Measurements from ENCODE around the gene NHERF2.

NHERF2 gene

DNA sequence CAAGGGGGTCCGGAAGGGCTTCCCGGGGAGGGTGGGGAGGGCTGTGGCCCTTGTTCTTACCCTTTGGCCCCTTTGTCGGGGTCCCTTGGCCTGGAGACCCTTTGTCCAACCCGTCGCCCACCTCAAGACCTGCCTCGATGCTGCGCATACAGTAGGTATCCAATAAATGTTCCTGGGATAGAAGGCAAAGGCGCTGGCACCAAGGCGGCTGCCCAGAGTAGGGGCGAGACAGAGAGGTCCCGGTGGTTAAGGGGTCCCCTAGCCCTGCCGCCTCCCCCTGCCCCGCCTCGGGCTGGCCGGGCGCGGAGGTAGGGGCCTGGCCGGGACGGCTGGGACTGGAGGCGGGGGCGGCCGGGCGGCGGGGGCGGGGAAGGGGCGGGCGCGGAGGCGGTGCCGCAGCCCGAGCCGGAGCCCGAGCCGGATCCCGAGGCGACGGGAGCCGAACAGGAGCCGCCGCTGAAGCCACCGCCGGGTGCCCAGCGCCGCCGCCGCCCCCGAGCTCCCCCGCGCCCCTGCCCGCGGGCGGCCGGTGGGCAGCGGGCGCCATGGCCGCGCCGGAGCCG, at the start of gene NHERF2:
TSS of gene NHERF2 (plus strand) at position 442 of the 563 bp plus-strand sequence. CDS start at position 546, 104 bp downstream.
- DNase-seq: no peak

DNA sequence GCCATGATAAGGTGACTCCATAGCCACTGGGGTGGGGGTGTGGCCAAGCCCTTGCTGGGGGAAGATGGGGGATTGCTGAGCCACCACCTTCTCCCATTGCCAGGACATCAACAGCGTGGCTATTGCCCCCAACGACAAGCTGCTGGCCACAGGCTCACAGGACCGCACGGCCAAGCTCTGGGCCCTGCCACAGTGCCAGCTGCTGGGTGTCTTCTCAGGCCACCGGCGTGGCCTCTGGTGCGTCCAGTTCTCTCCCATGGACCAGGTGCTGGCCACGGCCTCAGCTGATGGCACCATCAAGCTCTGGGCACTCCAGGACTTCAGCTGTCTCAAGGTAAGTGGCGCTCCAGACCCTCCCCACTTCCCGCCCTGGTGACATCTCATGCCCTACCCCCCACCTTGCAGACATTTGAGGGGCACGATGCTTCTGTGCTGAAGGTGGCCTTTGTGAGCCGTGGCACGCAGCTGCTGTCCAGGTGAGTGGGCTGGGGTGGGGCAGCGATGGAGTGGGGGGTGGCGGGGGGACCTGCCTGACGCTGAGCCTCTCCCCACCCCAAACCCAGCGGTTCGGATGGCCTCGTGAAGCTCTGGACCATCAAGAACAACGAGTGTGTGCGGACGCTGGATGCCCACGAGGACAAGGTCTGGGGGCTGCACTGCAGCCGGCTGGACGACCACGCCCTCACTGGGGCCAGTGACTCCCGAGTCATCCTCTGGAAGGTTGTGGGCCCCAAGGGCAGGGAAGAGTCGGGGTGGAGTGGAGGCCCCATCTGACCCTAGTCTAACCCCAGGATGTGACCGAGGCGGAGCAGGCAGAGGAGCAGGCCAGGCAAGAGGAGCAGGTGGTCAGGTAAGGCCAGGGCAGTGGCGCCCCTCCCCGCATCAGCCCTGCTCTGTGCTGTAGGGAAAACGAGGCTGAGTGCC, 49.5 kb upstream of the NHERF2 start:
- no peak for DNase-seq

DNA sequence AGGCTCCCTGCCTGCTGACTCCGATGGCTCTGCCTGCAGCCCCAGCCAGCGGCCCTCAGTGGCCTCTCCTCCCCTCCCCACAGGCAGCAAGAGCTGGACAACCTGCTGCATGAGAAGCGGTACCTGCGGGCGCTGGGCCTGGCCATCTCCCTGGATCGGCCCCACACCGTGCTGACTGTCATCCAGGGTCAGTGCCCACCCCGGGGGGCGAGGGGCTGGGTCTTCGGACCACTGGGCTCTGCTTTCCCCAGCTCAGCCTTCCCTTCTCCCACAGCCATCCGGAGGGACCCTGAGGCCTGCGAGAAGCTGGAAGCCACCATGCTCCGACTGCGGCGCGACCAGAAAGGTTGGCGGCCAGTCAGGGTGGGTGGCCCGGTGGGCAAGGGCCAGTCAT, 48.8 kb upstream of the NHERF2 start:
- DNase-seq: no peak

DNA sequence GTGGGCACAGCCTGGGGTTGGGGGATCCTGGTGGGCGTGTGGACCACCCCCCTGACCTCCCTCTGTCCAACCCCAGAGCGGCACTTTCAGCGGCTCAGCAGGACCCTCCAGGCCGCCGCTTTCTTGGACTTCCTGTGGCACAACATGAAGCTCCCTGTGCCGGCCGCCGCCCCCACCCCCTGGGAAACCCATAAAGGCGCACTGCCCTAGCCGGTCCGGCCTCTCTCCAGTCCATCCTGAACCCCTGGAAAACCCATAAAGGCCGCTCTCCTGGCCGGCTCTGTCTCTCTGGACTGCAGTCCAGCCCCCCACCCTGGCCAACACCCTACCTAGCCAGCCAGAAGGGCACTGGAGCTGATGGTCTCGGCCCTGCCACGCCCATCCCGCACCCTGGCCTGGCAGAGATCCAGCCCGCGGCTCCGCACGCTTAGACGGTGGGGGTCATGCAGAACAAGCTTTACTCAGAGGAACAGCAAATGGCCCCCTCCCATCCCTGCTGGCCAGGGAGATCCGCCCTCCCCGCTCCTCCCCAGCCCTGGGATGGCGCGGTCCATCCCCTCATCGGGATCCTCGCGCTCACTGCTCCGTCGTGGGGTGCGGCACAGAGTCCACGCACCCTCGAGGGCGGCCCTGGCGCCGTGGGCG, 48.1 kb upstream of the NHERF2 start:
- no peak for DNase-seq

DNA sequence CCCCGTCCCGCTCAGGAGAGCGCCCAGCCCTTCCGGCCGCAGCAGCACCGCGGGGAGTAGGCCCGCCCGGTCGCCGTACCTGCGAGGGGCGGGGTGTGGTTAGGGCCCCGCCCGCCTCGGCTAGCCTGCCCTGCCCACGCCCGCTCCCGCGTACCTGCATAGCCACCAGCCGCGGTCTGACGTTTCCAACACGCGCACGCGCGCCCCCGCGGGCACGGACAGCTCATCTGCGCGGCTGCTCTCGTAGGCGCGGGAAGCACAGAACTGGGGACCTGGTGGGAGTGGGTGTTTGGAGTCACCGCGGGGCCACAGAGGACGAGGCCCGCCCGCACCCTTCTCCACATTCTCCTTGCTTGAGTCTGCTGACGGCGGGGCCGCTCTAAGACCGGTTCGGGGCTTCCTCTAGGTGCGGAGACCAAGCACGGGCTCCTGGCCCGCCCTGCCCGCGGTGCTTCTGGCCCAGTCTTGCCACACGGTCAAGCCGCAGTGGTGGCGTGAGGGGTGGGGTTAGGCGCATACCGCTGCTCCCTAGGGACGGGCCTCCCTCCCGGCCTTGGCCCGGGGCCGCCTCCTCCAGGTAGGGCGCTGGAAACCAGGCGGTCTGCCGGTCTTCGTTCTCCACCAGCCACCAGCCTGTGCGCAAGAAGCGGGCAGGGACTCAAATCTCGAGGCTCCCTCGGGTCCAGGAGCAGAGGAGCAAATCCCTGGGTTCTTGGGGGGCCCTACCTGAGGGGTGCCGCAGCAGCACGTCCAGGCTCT, 47.3 kb upstream of the NHERF2 start:
- DNase-seq: peak; percentile 47

DNA sequence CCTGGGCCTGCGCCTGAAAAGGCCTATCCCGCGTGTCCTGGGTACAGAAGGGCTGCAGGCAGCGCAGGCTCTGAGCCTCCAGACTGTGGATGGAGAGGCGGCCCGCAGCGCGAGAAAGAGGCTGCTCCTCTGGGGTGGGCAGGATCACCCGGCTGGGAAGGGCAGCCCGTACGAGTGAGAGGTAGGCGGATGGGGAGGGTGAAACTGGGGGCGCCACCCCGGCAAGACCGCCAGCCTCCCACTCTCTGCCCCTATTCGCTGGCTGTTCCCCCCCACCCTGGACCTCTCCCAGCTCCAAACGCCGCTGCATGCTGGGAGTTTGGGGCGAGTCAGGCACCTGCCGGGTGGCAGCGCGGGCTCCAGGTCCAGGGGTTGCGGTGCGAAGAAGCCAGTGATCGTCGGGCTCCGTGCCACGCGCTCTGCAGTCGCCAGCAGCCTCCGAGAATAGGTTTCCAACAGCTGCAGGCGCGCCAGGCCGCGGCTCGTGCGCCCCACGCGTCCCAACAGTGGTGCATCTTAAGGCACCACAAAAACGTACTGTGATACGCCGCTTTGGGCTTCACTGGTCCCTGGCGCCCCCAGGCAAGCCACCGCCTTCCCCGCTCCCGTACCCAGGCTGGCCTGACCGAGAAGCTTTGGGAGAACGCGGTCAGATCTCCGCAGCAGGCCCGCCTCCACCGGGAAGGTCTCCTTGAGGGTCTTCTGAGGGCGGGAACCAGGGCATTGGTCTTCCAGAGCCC, 46.5 kb upstream of the NHERF2 start:
- DNase-seq: no peak

DNA sequence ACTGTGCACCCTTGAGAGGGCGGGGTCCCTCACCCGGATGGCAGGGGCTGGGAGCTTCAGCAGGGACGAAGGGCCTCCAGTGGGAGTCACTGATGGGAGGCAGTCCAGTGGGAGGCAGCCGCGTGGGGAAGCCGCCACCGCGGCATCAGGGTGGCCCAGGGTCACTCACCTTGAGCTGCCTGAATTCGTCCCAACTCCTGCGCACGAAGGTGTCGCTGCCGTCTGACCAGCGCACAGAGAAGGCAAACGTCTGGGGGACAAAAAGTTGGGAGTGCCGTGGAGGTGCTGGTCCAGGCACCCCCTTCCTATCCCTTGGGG, 46.0 kb upstream of the NHERF2 start:
- no peak for DNase-seq

DNA sequence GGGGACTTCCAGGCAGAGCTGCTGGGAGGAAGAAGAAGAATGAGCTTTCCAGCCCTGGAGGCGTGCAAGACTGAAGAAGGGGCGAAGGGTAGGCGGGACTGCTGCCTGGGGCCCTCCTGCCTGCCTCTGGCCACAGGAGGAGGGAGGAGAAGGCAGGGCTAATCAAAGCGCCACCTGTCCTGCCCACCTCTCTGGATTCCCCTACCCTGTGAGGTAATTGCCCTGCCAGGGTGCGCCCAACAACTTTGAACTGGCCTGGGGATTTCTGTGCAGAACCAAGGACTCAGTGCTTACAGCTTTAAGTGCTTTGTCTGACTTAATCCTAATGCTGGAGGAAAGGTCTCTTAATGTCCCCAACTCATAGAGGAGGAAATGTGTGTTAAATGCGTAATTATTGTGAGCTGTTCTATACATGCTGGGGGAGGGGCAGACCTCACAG, 45.3 kb upstream of the NHERF2 start, which contains the start of gene NOXO1:
TSS of gene NOXO1 (minus strand) at position 72 of the 439 bp plus-strand sequence. CDS start 290 bp downstream, outside the sequence.
- no peak for DNase-seq

DNA sequence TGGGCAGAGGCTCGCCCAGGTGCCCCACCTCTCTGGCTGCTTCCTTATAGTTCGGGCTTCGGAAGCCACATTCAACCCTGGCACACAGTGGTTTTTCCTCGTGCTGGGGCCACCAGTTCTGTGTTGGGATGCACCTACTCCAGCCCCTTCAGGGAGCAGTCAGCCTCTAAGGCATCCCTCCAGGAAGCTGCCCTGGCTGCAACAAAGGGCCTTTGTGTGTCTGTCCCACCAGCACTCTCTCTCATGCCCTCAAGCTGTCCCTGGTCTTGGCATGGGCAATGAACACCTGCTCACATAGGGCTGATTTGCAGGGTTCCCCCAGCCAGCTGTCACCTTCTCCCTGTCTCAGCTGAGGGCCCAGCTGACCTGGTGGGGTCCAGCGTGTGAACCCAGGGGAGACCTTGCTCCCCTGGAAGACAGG, 44.7 kb upstream of the NHERF2 start:
- DNase-seq: no peak

DNA sequence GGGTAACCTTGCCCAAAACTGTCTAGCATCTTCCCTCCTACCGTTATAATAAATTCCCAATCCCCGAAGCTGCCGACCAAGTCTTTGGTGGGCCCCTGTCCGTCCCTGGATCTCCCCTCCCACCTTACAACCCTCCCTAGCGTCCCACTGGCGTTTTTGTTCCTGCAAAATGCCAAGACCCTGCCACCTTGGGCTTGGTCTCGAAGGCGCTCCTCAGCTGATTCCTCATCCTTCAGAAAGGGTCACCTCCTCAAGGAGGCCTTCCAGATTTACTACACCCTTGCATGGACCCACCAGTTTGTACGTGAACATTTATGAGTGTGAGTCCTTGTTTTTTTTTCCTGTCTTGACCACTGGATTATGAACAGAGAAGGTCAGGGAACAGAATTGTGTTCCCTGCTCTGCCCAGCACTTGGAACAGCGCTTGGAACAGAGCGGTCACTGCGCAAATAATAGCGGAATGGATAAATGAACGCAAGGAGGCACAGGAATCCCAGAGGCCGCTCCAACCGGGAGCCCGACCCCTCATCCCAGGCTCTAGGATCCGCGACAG, 43.6 kb upstream of the NHERF2 start:
- no peak for DNase-seq

DNA sequence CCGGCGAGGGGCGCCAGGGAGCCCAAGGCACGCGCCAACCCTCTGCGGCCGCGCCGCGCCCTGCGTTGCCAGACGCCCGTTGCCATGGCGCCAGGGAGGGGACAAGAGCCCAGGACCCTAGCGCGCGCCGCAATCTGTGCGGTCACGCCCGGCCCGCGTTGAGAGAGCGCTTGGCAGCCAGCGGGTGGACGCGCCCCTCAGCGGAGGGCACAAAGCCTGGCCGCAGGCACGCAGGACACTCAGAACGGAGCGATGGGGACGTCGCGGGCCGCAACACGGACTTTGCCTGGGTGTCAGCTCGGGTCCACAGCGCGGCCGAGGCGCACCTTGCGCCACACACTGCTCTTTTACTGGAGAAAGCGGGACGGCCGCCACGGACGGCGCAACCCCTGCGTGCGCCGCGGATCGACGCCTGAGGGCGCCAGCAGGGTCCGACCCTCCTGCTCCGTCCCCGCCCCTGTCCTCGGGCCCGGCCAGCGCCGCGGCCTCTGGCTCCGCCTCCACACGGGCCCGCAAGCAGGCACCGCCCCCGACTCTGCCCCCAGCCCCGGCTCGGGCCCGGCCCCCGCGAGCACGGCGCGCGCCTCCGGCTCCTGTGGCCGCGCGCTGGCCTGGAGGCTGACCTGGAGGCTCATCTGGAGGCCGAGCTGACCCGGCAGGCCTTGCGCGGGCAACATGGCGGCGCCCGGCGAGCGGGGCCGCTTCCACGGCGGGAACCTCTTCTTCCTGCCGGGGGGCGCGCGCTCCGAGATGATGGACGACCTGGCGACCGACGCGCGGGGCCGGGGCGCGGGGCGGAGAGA, 43.0 kb upstream of the NHERF2 start, which contains the start of gene GFER:
TSS of gene GFER (plus strand) at position 650 of the 803 bp plus-strand sequence. CDS start at position 676, 26 bp downstream.
- DNase-seq: peak; percentile 70

DNA sequence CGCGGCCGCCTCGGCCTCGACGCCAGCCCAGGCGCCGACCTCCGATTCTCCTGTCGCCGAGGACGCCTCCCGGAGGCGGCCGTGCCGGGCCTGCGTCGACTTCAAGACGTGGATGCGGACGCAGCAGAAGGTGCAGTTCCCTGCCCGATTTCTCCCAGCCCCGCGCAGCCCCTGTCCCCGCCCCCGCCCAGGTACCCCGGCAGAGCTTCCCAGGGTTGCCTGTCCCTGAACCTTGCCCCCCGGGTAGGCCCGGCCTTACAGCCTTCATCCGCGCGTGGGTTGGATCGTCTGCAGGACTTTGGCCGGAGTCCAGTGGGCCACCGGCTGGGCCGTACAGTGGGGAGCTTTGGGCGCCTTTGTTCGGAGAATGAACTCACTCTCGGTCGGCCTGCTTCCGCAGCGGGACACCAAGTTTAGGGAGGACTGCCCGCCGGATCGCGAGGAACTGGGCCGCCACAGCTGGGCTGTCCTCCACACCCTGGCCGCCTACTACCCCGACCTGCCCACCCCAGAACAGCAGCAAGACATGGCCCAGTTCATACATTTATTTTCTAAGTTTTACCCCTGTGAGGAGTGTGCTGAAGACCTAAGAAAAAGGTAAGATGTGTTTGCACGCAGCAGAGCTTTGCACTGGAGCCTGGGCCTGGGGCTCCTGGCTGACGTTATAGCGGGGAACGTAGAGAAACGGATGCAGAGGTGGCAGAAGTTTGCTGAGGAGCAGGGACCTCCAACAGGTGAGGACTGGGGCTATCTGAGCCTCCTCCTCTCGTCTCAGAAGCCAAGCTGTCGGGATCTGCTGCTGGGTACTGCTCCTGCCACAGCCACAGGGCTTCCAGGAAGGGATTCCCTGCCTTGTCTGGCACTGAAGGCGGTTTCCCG, 42.1 kb upstream of the NHERF2 start:
- DNase-seq: no peak

DNA sequence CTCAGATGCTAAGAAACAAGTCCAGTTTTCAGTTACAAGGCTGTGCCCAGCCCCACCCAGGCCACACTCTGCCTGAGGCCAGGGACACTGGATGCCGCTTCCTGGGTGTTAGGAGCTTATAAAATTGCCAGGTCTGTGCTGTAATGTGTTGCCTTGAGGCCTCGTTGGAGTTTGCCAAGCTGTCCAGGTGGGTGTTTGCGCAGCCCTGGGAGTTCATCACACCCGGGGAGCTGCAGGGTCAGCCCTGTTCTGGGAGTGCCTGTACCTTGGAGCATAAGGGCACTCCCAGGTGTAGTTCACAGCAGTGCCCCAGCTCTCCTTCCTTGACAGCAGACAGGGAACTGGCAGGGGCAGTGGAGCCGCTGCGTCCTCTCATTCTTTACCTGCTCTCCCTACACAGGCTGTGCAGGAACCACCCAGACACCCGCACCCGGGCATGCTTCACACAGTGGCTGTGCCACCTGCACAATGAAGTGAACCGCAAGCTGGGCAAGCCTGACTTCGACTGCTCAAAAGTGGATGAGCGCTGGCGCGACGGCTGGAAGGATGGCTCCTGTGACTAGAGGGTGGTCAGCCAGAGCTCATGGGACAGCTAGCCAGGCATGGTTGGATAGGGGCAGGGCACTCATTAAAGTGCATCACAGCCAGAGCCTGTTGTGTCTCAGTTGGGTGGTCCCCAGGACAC, 41.1 kb upstream of the NHERF2 start:
- no peak for DNase-seq

DNA sequence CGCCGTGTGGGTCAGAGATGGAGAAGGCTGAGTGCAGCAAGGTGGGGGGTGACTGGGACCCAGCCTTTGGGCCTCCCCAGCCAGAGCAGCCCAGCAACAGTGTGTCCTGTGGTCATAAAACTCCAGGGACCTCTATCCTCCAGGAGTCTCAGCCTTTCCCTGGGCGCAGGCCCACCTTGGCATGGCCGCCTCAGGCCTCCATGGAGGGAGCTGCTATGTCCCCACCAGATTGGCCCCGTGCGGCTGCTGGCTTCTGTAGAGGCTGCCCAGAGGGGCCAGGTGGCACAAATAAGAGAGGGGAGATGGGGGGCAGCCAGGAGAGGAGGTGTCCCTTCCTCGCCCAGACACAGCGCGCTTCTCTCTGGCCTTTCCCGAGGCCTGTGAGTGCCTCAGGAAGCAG, 39.5 kb upstream of the NHERF2 start:
- DNase-seq: no peak

DNA sequence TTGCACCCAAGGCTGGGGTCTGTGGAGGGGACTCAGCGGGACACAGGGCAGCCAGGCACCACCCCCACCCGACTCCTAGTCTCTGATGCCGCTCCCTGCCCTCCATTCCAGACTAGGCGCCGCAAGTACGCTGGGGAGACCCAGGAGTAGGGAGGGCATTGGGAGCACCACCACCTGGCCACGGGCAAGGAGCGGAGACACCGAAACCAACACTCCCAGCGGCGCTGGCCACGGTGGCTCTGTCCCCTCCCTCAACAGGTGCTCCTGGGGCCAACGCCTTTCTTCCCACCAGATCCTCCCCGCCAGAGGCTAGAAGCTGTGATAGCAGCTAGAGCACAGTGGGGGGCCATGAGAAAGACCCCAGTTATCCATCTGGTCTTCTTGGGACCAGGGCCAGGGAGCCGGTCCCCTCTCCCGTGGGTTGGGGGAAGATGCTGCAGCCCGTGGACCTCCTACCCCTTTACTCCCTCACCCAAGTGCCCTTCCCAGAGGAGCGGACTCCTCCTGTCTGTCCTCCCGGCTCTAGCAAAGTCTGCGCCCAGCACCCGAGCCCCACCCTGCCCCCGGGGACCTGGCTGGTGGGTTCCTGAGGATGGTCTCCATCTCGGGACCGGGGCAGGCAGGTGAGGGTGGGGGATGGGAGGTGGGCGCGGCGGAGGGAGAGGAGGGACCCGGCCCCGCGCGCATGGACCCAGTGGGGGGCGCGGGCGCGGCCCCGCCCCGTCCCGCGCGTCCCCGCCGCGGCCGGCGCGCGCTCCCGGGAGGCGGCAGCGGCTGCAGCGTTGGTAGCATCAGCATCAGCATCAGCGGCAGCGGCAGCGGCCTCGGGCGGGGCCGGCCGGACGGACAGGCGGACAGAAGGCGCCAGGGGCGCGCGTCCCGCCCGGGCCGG, 37.2 kb upstream of the NHERF2 start, which contains the start of gene SYNGR3:
TSS of gene SYNGR3 (plus strand) at position 762 of the 892 bp plus-strand sequence. CDS start 133 bp downstream, outside the sequence.
- no peak for DNase-seq

DNA sequence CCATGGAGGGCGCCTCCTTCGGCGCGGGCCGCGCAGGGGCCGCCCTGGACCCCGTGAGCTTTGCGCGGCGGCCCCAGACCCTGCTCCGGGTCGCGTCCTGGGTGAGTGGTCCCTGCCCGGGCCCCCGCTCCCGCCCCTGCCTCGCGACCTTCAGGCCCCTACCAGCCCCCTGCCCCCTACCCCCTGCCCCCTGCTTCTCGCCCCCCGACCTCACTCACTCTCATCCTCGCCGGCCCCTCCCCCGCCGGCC, 36.7 kb upstream of the NHERF2 start:
- no peak for DNase-seq

DNA sequence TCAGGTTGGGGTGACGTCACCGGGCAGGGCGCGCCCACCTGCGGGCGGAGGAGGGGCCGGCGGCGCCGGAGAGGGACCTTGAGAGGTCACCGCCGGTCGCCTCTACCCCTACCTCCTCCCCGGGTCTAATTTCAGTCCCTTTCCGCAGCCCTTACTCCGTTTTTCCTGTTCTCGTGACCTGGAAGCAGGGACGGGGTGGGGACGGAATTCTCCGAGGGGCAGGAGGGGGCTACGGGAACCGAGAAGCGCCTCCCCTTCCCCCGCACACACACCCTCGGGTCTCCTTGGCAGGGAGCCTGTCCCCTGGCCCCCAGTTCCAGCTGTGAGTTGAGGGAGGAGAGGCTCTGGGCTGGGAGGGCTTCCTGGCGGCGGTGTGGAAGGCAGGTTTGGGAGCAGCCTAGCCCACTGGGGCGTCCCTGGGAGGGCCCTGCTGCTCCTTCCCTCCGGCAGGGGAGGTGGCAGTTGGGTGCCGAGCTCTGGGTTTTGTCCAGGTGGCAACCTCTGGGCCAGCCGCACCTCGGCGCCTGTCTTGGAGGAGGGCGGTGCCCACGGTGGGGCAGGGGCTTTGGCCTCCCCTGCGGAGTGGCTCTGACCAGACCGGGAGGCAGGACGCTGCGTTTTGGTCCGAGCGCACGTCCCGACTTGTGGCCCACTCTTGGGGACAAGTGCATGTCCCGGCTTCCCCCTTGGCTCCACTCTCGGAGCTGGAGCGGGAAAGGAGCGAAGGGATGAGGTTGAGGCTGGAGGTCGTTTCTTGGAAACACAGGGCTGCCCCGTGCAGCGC, 36.2 kb upstream of the NHERF2 start:
- no peak for DNase-seq

DNA sequence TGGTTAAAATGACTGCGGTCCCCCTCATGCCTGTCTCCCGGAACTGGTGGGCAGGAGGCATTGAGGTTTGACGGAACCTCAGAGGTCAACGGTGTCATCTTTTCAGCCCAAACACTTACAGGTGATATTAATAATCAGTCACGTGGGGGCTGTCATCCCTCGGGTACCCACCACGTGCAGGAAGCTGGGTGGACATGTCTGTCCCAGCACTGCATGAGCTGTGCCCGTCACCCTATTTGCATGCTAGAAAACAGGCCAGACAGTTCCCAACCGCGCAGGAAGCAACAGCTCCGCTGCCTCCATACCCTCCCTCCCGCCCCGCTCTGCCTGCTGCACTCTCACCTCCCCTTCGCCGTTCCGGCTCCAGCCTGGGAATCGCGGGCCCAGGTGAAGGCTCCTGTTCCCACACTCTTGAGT, 35.6 kb upstream of the NHERF2 start:
- no peak for DNase-seq
